SK-N-DZ (cell line): ENCODE measurements around the gene DSCAML1.

Experiments used
- DNase-seq: peaks from one replicate; pipeline ENCODE4 v3.0.0-alpha.2; 2015; ENCODE audit warnings: low spot score

The DSCAML1 gene

DNA sequence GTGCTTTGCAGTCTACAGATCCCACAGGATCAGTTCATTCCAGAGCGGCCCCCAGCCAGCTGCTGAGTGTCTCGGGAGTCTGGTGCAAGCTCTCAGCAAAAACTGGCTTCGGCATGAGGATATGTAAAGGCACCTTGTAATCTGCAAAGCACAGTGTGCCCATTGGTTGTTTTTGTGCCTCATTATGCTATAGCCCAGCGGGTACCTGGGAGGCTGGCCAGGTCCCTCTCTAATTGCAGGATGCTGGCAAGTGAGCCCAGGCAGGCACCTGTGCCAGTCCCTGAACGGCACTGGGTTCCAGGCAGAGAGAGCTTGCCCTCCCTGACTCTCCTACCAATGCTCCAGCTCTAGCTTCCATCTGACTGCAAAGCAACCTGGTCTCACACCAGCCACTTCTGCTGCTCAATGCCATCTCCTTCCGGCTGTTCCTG lies 128.7 kb downstream of the DSCAML1 start:
- no peak for DNase-seq

DNA sequence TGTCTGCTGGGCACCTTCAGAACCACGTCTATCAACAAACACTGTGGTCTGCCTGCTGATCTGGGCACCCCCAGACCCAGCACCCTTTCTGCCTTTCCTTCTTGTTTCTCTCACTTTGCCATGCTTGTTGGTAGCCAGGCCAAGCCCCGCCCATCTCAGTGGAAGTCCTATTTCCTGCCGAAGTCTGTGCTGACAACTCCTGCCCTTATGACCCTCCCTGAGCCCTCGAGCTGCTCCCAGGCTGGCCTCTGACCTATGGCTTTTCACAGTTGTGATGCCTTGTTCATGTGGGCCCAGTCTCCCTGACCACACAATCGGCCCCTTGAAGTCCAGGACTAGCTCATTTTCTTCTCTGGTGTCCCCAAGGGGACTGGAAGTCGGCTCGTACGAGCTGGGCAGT lies 132.1 kb downstream of the DSCAML1 start:
- DNase-seq = no peak

DNA sequence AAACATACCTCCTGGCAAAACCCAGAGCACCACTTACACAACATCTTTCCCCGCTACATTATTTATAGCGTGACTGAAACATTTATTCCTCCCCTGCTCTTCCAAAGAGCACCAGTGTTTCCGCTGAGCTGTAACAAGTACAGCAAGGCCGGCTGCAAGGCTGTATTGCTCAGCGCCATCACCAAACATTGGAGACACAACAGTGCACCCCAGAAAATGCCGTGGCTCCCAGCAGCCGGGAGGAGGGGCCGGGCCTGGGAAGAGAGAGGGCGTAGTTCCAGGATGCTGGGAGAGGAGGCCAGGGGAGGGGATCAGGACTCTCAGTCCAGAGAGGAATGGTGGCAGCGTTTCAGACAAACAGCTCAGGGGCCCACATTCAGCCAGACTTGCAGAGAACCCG lies 133.2 kb downstream of the DSCAML1 start:
- DNase-seq = no peak

DNA sequence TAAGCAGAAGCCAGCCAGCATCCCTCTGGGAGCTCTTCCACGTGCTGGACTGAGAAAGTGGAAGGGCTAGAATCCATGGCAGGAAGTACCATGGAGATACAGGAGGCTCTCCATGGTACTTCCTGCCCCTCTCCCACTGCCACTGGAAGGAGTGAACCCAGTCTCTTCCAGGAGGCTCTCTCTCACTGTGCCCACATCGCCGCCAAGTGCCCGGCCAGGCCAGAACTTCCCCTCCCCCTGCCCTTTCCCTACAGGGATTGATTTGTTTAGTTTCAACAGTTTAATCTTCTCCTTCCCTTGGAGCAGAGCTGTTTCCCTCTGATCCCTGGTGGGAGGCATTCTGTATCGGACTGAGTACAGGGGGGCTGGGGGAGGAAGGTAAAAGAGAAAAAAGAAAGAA lies 133.6 kb downstream of the DSCAML1 start:
- no peak for DNase-seq

DNA sequence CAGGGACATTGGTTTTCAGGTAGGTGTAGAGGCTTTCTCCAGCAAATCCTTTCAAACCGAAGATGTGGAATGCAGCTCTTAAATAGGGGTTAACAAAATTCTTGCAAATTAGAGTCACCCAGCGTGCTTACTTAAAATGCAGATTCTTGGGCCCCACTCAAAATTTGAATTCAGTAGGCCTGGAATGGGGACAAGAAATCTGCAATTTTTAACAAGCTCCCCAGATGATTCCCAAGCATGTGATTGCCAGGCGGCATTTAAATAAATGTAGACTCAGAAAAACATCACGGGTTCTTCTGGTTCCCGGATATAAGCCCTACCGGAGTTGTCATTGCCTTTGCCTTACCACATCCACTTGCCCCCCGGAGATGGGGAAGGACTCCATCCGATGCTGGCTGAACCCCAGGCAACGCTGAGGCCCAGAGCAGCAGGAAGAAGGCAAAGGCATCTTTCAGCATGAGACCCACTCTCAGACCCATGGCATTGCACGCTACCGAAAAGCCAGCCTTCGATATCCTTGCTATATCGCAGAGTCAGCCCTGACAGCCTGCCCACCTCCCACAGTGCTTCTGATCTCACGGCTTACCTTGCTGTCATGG lies 134.2 kb downstream of the DSCAML1 start:
- no peak for DNase-seq

DNA sequence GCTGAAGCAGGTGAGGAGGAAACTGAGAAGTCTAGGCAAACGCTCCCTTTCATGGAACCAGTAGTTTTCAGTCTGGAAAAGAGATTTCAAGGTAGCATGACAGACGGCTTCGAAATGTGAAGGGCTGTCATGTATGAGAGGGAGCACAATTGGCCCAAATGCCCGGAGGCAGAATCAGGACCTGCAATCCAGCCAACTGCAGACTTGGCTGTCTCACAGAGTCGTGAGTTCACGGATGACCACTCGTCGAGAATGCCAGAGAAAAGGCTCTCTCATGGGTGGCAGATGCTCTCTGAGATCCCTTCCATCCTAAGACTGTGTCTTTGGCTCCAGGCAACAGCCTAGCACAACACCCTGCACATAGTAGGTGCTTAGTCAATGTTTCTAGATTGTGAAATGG lies 134.8 kb downstream of the DSCAML1 start:
- DNase-seq = no peak

DNA sequence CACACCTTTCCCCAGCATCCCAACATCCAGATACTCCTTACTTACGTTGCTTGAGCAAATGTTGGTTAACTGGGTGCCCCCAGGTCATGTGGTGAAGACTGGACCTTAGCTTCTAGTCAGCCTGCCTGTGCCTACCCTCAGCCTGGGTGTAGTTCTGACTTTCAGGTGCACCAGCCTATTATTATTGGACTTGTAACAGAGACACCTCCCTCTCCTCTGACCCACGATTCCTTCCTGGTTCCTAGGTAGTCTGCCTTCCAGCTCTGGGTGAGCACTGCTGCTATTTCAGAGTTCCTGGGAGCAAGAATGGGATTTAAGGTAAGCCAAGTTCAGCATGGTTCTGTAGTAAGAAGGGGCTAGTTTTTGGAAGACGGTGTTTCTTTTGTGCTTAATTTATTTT lies 138.2 kb downstream of the DSCAML1 start:
- no peak for DNase-seq

DNA sequence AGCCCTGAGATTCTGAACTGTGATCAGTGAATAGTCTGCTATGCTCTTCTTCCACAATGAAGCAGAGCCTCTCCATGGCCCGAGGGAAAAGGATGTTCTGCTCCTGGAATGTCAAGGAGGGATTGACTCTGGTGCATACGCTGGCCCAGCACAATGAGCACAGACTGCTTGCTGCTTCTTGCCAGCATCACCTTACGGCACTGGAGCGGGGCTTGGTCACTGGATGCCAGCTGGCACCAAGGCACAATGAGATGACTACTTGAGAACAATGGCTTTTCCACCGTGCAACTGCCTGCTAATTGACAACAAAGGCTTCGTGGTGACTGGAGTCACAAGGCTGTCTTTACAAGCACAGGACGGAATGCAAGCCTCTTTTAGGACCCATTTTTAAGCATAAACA lies 139.2 kb downstream of the DSCAML1 start:
- DNase-seq = no peak

DNA sequence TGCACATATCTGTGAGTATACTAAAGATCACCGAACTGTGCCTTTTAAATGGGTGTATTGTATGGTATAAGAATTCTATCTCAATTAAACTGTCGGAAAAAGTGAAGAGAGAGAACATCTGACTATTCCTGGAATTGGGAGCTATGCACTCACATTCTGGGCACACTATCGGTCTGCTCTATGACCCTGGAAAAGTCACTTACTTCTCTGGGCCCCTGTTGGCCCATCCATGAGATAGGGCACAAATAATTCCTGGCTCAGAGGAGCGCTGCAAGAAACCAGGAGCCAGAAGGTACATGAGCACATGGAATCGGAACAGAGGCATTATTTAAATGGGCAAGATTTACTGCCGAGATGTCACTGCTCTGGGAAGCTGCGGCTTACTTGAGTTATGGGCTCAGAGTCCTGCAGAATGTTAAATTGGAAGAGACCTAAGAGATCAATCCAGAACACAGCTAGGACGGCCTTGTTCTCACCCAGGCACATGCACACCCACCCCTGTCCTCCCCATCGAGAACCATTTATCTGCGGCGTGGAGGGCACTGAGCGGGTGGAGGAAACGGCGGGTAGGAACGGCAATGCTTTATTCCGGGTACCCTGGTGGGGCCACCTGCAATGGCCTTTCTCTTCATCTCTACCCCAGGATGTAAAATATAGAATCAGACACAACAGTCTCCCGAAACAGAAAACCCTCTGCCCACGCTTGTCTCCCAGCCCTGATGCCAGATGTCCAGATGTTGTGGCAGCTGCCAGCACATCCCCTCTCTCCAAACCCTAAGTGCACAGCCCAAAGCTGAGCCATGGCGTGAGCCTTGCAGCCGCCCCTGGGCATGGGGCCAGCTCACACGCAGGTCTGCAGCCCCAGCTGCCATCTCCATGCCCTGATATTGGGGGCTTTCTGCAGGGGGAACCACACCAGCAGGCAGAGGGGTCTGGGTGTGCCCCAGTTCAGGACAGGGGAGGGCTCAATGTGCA lies 142.4 kb downstream of the DSCAML1 start:
- DNase-seq = no peak

DNA sequence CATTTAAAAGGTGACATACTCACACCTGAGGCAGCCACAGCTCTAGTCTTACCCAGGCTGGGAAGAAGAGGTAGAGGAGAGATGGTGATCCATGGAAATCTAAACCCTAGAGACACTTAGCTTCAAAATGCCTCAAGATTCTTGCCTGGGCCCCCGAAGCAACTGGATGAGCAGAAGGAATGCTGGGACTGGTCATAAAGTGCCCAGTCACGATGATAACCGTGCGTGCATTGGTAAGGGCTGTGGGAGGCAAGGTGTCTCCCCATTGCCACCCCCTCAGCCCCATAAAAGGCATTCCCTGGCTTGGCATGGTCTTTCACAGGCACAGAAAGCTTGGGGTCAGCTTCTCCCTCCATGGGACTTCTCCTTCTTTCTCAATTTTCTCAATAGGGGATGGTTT lies 144.5 kb downstream of the DSCAML1 start:
- no peak for DNase-seq

DNA sequence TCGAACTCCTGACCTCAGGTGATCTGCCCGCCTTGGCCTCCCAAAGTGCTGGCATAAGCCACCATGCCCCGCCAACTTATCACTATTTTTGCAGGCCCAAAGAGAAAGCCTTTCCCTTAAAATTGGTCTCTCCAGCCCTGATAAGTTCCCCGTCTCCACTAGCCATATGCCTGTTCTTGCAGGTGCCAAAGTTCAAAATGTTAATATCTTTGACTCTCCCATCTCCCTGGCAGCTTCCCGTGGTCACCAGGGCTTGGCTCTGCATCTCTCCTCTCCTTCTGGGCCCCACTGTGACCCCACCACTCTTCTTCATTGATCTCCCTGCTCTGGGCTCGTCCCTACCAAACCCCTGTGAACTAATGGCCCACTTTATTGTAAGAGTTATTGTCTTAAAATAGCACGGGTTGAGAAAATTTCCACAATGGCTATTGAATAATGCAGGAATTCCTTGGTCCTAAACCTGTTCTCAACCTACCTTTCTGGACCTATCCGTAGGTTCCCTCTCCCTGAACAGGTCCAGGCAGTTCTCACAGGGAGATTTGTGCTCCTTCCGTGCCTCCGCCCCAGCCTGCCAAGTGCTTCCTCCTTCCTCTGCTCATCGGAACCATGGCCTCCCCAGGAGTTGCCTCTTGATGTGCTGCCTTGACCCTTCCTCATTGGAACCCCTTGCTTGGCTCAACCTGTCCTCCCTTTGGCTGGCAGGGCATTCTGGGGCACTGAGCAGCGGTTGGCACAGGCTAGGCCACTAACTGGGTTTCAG lies 147.5 kb downstream of the DSCAML1 start:
- DNase-seq = no peak

DNA sequence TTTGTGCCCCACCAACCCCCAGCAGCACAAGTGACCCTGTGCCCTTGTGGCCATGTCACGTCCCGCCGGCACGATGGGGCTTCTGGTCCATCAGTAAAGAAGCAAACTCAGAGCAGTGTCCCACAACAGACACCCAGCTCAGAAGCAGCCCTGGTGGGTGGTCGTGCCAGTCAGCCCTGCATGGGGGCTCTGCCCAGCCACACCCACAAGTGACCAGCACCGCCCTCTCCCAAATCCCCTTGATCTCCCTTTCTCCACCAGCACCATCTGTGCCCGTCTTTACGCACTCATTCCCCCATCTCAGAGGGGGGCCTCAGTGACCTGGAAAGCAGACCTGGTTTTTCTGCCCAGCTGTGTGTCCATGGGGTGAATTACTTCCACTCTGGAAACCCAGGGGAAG lies 149.1 kb downstream of the DSCAML1 start:
- no peak for DNase-seq

DNA sequence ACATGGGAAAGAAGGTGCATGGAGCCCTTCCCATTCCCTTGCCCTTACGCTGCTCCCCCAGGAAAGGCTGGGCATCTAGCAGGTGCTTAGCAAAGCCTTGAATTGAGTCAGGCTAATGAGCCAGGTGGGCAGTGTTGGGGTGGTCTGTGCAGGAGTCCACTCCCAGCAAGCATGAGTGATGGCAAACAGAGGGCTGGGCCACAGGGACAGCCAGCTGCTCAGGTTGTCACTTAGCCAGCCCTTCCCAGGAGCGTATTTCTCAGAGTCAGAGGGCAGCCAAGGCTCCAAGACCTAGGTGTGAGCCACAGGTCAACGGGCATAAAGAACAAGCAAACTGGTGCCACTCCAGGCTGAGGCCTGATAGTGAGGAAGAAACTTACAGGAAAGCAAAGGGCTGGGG lies 149.8 kb downstream of the DSCAML1 start:
- no peak for DNase-seq

DNA sequence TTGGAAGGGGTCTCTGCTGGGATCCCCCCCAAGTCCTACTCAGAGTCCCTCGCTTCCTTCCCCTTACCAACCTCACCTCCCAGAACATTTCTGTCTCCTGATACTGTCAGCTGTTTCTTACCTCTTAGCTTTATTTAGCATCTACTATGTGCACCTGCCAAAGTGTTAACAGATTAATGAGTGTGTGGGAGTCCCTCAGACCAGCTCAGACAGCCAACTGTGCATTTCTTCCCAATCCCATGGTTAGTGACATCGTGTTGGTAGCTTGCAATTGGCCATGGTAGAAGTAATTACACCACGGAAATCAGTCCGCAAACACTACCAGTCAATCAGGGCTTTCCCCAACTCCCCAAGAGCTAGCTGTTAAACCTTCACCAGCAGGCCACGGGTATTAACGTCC lies 150.6 kb downstream of the DSCAML1 start:
- no peak for DNase-seq

DNA sequence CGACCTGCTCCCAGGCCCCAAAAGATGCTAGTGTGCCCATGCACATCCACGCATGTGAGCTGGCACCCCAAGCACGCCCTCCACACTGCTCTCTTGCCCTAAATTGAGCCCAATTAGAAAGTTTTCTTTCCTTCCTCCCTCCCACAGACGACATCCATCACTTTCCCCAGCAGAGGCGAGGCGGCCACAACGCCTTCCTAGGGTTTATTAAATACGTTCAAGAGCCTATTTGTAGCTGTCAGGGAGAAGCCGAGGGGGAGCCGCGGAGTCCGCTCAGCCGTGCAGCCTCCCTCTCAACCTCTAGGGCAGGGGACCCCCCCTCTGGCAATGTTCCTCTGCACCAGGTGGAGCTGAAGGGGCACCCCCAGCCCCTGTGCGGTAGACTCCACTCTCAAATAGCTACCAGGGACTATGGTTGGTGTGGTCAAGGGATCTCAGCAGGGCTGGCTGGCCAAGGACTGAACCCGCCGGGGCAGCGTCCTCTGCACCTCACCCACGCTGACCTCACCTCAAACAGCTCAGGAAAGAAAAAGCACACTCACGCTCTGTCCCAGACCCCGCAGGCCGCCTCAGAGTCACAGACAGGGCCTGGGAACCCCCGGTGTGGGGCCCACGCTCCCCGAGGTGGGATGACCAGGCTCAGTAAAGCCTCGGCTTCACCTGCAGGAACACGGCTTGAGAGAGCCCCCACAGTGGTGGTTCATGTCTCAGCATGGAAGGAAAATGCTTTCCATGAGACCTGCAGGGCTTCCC lies 152.4 kb downstream of the DSCAML1 start:
- DNase-seq = no peak

DNA sequence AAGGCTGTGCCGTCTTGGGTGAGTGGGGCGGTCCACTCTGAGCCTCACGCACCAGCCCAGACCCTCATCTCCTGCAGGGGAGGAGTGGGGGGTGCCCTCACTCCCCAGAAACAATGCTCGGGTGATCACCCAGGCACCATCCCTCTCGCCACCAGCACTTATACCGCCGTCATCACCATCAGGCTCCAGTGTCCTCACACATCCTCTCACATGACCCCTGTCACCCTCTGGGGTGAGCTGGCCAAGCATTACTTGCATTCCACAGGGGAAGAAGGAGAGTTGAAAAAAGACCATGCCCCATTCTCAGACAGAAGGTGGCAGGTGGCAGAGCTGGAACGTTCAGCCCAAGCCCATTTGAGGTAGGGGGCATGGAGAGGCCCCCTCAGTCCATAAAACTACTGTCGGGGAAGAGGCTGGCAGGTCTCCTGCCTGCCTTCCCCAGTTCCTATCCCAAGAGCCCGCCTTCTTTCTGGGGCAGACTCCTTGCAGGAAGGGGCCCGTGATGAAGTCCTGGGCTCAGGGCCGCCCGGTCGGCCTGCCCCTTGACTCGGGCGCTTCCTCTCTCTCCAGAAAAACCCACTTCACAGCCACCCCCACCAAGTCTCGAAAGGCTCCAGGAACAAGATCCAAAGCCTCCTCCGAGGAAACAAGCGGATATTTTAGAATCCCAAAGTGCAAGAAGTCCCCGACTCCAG lies 153.3 kb downstream of the DSCAML1 start:
- no peak for DNase-seq

DNA sequence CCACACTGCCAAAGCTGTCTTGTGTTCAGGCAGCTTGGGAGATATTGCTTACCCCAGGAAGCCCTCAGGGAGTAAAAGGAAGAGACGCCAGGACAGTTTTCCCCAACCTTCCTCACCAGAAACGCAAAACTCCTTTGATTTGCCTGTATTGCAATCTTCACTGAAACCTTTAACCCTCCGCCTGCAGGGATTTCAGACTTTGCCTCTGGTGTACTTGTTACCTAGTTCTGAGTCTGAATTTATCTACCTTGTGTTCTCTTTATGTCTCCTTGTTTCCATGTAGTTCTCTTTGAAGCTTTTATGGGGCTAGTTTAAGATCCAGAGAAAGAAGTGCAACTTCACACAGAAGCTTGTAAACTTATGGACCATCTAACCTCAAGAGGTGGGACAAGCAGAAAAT lies 154.2 kb downstream of the DSCAML1 start:
- DNase-seq = no peak

DNA sequence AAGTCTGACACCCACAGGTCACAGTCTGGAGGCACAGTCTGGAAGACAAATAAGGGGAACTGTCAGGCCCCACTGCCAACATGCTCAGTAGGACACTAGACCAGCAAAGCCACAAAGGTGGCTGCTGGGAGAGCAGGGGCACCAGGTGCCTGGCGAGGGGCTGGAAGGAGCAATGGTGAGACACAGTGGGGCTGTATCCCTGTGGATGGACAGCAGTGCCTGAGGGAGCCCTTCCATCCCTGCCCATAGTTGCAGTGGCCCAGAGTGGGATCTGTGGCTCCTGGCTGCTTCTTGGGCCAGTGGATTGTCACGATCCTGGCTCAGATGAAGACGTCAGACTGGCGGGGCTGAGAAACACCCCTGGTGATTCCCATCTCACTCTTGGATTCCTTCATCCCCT lies 154.6 kb downstream of the DSCAML1 start:
- no peak for DNase-seq

DNA sequence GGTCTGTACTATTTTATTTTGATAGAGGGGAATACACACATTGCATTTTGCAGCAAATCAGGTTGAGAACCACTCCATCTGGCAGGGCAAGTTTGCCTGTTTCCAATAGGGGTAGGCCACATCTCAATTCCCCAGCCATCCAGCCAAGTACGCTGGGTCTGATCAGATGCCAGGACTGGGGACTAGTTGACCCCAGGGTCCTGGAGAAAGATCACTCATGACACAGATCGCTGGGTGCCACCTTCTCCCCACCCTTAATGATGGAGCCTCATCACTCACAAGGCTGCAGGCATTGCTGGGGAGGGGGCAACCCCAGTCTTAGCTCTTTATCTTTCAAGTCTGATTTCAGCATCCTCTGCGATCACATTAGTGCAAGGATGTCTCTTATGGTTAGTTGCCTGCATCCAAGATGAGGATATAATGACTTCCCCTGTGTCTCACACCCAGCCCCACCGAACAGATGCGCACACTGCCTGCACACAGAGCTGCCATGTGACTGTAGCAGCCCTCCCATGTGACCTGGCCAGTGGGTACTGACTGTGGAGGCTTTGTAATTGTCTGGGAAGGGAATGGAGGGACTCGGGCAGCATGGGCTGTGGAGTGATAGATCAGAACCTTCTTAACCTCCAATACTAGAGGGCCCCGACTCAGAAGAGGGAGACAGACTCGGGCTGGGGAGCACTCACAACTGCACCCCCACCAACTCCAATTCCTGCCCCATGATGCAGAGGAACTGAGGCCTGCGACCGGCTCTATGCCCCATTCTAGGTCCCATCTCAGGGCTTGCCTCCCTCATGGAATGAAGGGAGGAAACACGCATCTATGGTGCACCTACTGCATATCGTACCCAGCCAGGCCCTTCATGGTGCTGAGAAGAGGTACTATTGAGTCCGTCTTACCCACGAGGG lies 155.8 kb downstream of the DSCAML1 start:
- no peak for DNase-seq

DNA sequence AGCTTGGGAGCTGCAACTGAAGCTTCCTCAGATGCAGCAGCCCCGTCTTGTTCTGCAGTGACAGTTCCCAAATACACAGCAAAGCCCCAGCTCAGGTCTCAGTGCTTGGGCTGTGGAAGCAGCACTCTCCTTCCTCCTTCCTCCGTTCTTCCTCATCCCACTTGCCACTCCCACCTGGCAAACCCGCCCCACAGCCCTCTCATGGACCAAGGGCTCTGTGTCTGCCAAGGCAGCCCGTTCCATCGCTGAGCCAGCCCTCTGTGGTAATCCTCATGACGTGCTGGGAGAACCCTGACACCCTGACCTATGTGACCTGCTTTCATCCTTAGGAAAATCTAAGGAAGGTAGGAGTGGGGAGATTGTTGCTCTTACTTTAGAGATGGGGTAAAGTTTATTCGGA lies 157.0 kb downstream of the DSCAML1 start:
- no peak for DNase-seq
